GM10847 (cell line): ENCODE measurements around the gene ASPSCR1.

Source experiments
- POLR2A ChIP-seq: IDR thresholded peaks from 2 replicates; pipeline ENCODE4 v1.6.1; 2011; ENCODE audit not compliant: insufficient read length; ENCODE audit errors: extremely low read depth

The ASPSCR1 gene

DNA sequence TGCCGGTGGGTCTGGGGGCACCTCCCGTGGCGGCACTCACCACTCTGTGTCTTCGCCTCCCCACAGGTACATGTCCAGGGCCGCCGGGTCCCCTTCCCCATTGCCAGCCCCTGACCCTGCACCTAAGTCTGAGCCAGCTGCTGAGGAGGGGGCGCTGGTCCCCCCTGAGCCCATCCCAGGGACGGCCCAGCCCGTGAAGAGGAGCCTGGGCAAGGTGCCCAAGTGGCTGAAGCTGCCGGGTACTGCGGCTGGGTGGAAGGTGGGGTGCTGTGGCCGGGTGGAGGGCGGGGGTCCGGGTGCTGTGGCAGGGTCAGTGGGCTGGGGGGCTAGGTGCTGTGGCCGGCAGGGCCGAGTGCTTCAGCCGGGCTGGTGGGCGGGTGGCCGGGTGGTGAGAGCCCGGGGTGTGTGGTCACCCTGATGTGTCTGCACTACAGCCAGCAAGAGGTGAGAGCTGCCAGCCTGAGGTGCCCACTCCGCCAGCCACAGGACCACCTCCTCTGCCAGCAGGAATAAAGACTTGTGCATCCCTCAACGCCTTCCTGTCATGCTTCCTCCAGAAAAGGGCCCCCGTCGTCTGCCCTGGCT is 39.5 kb downstream of the ASPSCR1 start:
- no peak for TF ChIP-seq POLR2A

- TF ChIP-seq POLR2A: no peak
These were observed 40.3 kb downstream of the ASPSCR1 start for GRCh38 chr17:82017612-82018151.

DNA sequence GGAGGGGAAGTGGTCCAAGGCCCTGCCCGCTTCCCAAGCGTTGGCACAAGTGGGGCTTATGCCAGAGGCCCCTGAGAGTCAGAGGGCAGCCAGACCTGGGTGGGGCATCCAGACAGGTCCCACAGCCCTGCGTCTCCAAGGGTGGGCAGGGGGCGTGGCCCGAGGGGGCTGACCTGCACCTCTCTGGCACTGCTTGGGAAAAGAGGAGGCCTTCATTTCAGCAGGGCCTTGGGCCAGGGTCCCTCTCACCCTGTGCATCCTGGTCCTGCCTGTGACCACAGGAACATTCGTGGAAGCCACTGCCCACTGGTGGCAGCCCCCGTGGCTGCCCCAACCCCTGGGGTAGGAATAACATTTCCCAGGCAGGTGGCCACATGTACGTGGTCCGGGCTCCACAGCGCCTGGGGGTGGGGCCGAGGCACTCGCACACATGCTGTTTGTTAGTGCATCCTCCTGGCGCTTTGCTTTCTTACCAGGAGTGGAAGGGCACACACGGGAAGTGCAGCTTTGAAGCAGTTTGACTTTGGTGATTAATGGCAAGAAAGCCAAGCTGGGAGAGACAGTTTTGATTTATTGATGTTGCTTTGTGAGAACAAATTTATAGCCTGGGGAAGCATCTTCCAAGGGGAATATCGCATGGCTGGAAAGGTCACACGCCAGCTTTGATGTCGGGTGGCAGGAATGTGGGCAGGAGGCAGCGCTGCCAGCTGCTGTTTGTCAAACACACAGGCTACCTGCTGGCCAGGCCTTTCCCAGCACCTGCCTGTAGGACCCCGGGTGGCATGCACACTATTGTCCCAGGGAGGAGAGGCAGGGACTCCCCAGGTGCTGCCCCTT is 40.9 kb downstream of the ASPSCR1 start:
- TF ChIP-seq POLR2A: no peak

- no peak for TF ChIP-seq POLR2A
These were observed 41.7 kb downstream of the ASPSCR1 start for GRCh38 chr17:82018989-82019689.

DNA sequence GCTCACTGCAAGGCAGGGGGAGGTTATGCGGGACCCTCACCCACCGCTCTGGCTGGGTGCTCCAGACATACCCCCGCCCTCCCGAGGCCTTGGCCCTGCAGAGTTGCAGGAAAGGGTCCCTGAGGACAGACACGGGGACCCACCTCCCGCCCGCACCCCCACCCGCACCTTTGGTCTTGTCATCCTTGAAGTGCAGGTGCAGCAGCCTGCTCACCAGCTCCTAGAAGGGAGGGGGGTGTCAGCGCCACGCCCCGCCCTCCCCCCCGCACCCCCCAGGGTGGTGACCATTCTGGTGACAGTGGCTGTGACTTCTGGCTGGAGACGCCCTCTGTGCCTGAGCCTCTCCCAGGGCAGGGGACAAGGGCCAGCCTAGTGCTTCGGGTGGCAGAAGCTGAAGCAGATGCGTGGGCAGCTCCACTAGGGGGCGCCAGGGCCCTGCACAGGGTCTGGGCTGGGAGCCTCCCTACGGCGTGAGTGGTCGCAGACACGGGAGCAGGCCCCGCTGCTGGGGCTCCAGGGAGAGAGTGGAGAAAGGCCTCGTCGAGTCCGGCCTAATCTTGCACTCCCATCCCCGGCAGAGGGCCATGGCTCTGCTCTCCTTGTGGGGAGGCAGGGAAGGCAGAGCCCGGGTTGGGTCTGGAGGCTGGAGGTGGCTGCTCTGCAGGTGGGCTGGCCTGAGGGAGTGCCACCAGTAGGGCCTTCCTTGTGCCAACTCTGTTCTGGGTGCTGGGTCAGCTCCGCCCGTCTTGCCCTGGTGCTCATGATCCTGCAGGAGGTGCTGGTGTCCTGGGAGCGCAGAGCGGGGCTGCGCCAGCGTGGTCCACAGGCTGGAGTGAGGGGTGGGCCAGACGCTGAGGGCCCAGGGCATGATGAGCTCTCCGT is 42.5 kb downstream of the ASPSCR1 start:
- TF ChIP-seq POLR2A: no peak

- TF ChIP-seq POLR2A: no peak
These were observed 43.2 kb downstream of the ASPSCR1 start for GRCh38 chr17:82020572-82021106.

DNA sequence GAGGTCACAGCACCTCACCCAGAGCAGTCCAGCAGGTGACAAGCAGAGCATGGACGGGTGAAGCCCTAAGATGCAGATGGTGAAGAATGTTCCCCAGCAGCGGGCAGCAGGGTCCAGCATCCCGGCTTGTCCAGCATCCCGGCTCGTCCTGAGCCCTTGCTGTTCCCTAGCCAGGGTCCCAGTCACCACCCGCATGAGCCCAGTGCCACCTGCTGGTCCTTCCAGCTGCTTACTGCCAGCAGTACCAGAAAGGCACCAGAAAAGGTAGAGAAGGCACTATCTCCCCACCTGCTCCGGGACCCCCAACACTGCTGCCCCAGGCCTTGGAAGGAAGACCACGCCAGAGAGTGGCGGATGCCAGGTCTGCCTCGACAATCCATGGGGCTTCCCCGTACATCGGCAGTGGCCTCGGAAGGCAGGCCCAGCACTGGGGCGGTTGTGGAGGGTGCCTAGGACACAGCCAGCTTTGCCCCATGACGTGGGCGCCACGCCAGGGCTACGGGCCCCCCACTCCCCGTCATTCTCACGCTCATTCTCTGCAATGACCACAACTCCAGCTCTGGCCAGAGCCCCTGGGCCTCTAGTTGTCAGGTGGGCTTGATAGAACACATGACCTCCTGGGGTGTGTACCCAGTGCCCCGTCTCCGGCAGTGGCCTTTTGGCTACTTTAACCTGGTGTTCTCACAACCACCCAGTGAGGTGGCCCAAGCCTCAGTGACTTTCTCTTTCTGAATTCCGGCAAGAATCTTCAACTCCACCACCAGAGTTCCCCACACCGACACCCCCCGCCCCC is 43.9 kb downstream of the ASPSCR1 start:
- TF ChIP-seq POLR2A: no peak

DNA sequence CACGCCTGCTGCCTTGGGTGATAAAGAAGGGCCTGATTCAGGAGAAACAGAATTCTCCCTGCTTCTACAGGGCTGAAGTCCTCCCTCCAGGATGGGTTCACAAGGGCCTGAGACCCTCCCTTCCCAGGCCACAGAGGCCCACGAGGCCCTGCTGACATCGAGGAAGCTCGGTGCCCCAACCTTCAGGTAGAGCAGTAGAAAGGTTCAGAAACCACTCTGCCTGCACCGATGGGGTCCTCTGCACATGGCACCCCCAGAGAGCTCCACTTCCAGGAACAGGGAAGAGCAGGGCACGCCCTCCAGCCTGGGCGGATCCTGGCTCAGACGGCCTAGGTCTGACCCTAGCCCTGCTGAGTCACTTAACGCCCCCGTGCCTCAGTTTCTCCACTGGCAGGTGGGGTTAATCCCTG is 44.5 kb downstream of the ASPSCR1 start:
- TF ChIP-seq POLR2A: no peak

- peak; percentile 67 for TF ChIP-seq POLR2A
These were observed 45.0 kb downstream of the ASPSCR1 start, which contains the start of gene CENPX for GRCh38 chr17:82022310-82022980. Gene CENPX (minus strand): TSS chr17:82022878. CDS start chr17:82022861, 17 bp downstream.

- no peak for TF ChIP-seq POLR2A
These were observed 45.6 kb downstream of the ASPSCR1 start, which contains the start of gene LRRC45 for GRCh38 chr17:82022981-82023446. Gene LRRC45 (plus strand): TSS chr17:82023305. CDS start chr17:82023644, 339 bp downstream.

DNA sequence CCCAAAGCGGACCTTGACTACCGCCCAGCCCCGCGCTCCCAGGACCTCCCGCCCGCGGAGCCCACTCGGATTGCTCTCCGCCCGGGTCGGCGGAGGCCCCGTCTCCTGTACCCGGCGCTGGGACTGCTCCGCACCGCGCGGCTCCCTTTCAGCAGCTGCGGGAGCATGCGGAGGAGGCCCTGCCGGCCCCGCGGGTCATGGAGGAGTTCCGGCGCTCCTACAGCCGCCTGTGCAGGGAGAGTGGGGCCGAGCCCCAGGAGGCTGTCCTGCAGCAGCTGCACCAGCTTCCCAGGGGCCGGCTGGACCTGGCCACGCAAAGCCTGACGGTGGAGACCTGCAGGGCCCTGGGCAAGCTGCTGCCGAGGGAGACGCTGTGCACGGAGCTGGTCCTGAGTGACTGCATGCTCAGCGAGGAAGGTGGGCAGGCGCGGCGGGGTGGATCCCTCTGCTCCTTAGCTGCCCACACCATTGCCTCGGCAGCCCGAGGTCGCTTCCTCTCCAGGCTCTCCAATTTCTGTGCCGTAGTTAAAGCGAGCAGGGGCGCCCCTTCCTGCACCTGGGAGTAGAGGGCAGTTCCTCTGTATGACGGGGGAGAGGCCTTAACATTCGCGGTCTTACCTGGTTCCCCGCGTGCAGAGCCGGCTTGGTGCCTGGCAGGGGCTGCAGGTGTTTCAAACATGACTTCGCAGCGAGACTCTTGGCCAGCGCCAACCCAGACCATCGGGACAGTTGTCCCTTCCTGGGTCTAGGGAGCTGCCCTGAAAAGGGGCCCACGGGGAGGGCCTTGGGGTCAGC is 46.2 kb downstream of the ASPSCR1 start:
- no peak for TF ChIP-seq POLR2A

DNA sequence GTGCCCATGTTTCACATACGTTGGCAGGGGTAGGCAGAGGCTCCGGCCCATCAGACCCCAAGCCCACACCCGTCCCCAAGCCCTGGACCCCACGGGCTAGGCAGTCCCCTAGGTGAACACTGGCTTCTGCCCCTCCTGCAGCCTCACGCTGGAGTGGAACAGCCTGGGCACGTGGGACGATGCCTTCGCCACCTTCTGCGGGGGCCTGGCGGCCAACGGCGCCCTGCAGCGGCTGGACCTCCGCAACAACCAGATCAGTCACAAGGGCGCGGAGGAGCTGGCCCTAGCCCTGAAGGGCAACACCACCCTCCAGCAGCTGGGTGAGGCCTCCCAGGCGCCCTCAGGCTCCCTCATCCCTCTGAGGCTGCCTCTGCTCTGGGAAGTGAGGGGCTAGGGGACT is 47.4 kb downstream of the ASPSCR1 start:
- TF ChIP-seq POLR2A: no peak
